ENCODE measurements around the gene SREBF1. TPM values are rescaled to one million over a fixed set of nuclear protein-coding genes. Genes with fewer than 3 reads are reported as not detected.

Gene SREBF1
- polyA plus RNA-seq, 1 donor: 79.1 TPM

- Histone ChIP-seq H3K27me3 (ENCODE audit: control insufficient read depth, insufficient read depth, low read length) (no peaks in the 10 kb centered on the region), H3K9me3 (ENCODE audit: control insufficient read depth, low read depth, low read length) (peaks cover 4% of the 10 kb centered on the region), H3K27ac (ENCODE audit: low read length) (peak overlapping the region; percentile 96), H3K4me3 (ENCODE audit: low read length) (no peak overlapping the region), H3K36me3 (ENCODE audit: control insufficient read depth, insufficient read depth, low read length) (peaks cover 6% of the 10 kb centered on the region), H3K4me1 (ENCODE audit: control insufficient read depth, insufficient read depth, low read length) (peaks cover 39% of the 10 kb centered on the region)
- WGBS (ENCODE audit: insufficient coverage, low lambda C conversion rate): no CpG with 5 or more reads among the region's 1 CpG
- DNase-seq: no peak
Measured at GRCh38 chr17:17841601-17842025, 4.8 kb upstream of the SREBF1 start.

DNA sequence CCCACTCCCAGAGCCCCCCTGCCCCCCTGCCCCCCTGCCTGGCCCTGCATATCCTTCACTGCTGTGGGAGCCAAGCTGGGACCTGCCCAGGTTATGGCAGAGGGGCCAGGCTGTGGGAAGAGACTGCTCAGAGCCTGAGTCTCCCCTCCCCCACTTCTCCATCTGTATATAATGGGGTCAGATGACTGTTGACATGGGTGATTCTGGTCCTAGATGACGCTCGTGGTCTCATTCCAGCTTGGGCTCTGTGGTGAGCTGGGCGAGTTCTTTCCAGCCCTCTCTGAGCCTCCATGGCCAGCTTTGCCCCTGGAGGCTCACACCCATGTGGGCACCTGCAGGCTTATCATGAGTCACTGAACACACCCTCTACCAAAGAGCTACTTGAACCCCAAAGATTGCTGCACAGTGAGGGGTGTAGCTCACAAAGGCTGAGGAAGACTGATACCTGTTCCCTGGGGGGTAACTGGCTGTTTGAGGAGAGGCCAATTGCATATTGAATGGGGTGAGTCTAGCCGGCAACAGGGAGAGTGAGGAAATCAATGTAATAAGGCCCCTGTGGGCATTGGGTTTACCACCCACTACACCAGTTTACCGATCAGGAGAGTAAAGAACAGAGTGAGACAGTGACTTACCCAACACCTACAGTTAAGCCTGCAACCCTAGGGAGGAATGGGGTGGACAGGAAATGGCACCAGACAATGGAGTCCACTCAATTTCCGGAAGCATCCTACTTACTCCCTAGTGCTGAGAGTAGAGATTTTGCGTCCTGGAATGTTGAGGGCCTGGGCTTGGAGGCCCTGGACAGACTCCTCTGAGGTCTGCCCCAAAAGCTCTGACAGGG, 4.2 kb upstream of the SREBF1 start:
- Histone ChIP-seq H3K9me3 (ENCODE audit: control insufficient read depth, low read depth, low read length) (peaks cover 4% of the 10 kb centered on the region), H3K4me1 (ENCODE audit: control insufficient read depth, insufficient read depth, low read length) (peaks cover 40% of the 10 kb centered on the region), H3K27ac (ENCODE audit: low read length) (peak overlapping the region; percentile 96), H3K27me3 (ENCODE audit: control insufficient read depth, insufficient read depth, low read length) (no peaks in the 10 kb centered on the region), H3K36me3 (ENCODE audit: control insufficient read depth, insufficient read depth, low read length) (peaks cover under 1% of the 10 kb centered on the region), H3K4me3 (ENCODE audit: low read length) (peak overlapping the region; percentile 51)
- DNase-seq: peak in 1 of 2 donors; percentile 58
- WGBS (ENCODE audit: insufficient coverage, low lambda C conversion rate): no CpG with 5 or more reads among the region's 7 CpGs

DNA sequence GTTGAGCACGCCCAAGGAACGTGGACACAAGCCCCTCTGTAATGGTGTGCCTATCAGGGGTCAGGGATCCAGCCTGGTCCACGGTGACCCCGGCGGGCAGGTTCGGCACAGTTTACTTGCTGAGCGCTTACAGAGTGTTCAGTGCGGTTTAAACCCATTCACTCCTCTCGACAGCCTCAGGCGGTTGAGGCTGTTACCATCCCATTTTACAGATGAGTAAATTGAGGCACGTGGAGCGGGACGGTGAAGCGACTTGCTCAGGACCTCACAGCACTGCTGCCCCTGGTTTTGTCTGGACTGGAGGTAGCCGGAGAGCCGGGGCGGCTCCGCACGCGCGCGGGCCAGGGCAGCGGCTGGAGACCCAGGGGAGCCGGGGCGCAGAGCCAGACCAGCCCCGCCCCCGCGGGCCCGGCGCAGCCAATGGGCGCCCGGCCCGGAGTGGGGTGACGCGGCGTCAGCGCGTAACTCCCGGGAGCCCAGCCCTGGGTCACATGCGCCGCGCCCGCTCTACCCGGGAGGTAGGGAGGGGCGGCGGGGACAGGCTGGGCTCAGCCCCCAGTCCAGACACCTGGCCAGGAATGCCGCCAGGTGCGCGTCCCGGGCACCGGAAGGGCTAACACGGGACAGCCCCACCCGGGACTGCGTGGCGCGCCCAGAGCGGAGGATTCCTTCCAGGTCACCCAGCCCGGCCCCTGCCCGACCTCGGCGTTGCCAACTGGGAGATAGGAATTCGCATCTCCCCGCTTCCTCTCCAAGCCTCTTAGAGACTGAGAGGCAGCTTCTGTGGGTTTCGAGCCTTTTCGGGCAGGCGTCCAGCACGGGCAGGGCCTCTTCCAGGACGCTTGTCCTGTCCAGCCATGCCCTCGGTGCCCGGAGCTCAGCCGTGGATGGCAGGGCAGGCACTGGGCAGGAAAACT, 3.3 kb upstream of the SREBF1 start:
- H3K4me3 ChIP-seq (ENCODE audit: low read length): peak overlapping the region; percentile 51
- WGBS (ENCODE audit: insufficient coverage, low lambda C conversion rate): 0% methylated on average over 2 of the region's 71 CpGs

DNA sequence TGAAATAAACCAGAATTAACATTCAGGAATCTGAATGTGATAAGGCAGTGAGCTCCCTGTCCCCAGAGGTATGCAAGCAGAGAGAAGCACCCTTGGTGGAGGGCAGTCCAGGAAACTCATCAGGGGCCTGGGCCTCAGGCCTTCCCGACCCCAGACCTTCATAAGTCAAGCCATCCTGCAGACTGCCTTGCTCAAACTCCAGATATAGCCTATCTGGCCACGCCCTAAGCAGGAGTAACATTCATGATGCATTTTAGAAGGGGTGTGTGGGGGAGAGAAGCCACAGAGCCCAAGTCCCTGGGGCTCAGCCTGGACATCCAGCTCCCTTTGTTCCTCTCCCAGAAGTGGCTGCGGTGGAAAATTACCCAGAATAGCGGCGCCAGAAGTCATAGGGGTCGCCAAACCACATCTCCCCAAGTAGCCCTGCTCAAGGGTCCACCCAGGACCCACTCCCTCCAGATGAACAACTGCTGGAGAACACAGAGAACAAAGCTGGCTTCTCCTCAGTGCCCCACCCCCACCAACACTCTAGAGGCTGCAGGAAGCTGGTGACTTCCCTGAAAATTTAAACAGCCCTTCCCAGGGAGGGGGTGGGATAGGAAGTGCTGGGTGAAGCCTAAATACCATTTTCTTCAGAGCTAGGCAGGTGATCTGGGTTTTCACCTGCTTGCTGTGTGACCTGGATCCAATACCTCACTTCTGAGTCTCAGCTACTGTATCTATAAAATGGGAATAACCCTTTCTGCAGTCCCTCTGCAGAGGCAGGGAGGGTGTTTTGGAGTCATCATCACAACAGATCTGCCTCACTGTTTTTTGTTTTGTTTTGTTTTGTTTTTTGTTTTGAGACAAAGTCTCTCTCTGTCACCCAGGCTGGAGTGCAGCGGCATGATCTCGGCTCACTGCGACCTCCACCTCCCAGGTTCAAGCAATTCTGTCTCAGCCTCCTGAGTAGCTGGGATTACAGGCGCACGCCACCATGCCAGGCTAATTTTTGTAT, 1.5 kb upstream of the SREBF1 start:
- no peaks in the 10 kb centered on the region for H3K27me3 ChIP-seq (ENCODE audit: control insufficient read depth, insufficient read depth, low read length)
- no peak overlapping the region for H3K4me3 ChIP-seq (ENCODE audit: low read length)
- DNase-seq: peak in 1 of 2 donors; percentile 75
- H3K9me3 ChIP-seq (ENCODE audit: control insufficient read depth, low read depth, low read length): peaks cover 4% of the 10 kb centered on the region
- peaks cover 56% of the 10 kb centered on the region for H3K4me1 ChIP-seq (ENCODE audit: control insufficient read depth, insufficient read depth, low read length)
- H3K36me3 ChIP-seq (ENCODE audit: control insufficient read depth, insufficient read depth, low read length): no peaks in the 10 kb centered on the region
- peak overlapping the region; percentile 98 for H3K27ac ChIP-seq (ENCODE audit: low read length)
- WGBS (ENCODE audit: insufficient coverage, low lambda C conversion rate): no CpG with 5 or more reads among the region's 11 CpGs

More for the DNA sequence above, 3.3 kb upstream of the SREBF1 start:
- Histone ChIP-seq H3K27ac (ENCODE audit: low read length) (peak overlapping the region; percentile 96), H3K4me1 (ENCODE audit: control insufficient read depth, insufficient read depth, low read length) (peaks cover 49% of the 10 kb centered on the region), H3K36me3 (ENCODE audit: control insufficient read depth, insufficient read depth, low read length) (no peaks in the 10 kb centered on the region), H3K27me3 (ENCODE audit: control insufficient read depth, insufficient read depth, low read length) (no peaks in the 10 kb centered on the region), H3K9me3 (ENCODE audit: control insufficient read depth, low read depth, low read length) (peaks cover 4% of the 10 kb centered on the region)
- peak; percentile 97 to 98 for DNase-seq

GRCh38 chr17:17837380-17837821, 615 bp upstream of the SREBF1 start:
- H3K4me3 ChIP-seq (ENCODE audit: low read length): peak overlapping the region; percentile 94
- DNase-seq: peak in 1 of 2 donors; percentile 61
- H3K27ac ChIP-seq (ENCODE audit: low read length): peak overlapping the region; percentile 98
- H3K9me3 ChIP-seq (ENCODE audit: control insufficient read depth, low read depth, low read length): peaks cover 4% of the 10 kb centered on the region
- H3K4me1 ChIP-seq (ENCODE audit: control insufficient read depth, insufficient read depth, low read length): peaks cover 57% of the 10 kb centered on the region
- H3K36me3 ChIP-seq (ENCODE audit: control insufficient read depth, insufficient read depth, low read length): no peaks in the 10 kb centered on the region
- H3K27me3 ChIP-seq (ENCODE audit: control insufficient read depth, insufficient read depth, low read length): no peaks in the 10 kb centered on the region
- no CpG with 5 or more reads among the region's 3 CpGs for WGBS (ENCODE audit: insufficient coverage, low lambda C conversion rate)

GRCh38 chr17:17836250-17836817, 452 bp downstream of the SREBF1 start:
- no CpG with 5 or more reads among the region's 69 CpGs for WGBS (ENCODE audit: insufficient coverage, low lambda C conversion rate)
- Histone ChIP-seq H3K27ac (ENCODE audit: low read length) (peak overlapping the region; percentile 98), H3K27me3 (ENCODE audit: control insufficient read depth, insufficient read depth, low read length) (no peaks in the 10 kb centered on the region), H3K4me1 (ENCODE audit: control insufficient read depth, insufficient read depth, low read length) (peaks cover 66% of the 10 kb centered on the region), H3K9me3 (ENCODE audit: control insufficient read depth, low read depth, low read length) (peaks cover 4% of the 10 kb centered on the region), H3K36me3 (ENCODE audit: control insufficient read depth, insufficient read depth, low read length) (peaks cover 10% of the 10 kb centered on the region), H3K4me3 (ENCODE audit: low read length) (peak overlapping the region; percentile 94)
- peak; percentile 98 for DNase-seq

DNA sequence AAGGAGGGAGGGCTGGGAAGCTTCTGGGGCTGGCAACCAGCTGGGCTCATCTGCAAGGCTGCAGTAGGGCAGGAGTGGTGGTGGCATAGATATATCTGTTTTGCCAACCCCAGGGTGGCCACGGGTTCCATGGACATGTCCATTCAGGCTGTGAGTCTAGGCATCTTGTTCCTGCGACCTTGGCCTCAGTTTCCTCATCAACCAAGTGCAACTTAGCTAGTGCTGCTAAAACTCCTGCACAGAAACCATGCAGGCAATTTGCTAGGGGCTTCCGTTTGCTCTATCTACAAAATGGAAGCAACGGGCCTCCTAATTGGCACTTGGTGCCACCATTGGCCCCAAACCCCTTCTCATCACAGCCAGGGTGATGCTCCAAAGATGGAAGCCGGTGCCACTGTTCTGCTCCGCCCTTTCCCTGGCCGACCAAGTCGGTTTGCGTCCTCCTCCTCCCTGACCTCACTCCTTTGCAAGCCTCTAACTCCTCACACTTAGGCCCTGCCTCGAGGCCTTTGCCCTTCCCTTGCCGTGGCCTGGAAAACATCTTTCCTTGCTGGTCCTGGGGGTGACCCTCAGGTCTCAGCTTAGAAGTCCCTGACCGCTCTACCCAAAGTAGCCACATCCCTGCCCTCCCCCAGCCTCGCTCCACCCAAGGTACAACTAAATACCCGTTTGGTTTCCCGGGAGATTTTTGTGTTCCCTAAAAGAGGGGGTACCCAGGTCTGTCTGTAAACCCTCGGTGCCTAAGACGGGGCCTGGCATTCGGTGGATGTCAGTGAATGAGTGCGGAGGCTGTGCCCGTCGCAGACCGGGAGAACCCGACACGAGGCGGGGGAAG, 1.2 kb downstream of the SREBF1 start:
- Histone ChIP-seq H3K27me3 (ENCODE audit: control insufficient read depth, insufficient read depth, low read length) (no peaks in the 10 kb centered on the region), H3K36me3 (ENCODE audit: control insufficient read depth, insufficient read depth, low read length) (peaks cover 13% of the 10 kb centered on the region), H3K4me1 (ENCODE audit: control insufficient read depth, insufficient read depth, low read length) (peaks cover 65% of the 10 kb centered on the region), H3K9me3 (ENCODE audit: control insufficient read depth, low read depth, low read length) (peaks cover 4% of the 10 kb centered on the region), H3K27ac (ENCODE audit: low read length) (peak overlapping the region; percentile 98), H3K4me3 (ENCODE audit: low read length) (peak overlapping the region; percentile 94)
- peak in 1 of 2 donors; percentile 46 for DNase-seq
- WGBS (ENCODE audit: insufficient coverage, low lambda C conversion rate): no CpG with 5 or more reads among the region's 25 CpGs

- Histone ChIP-seq H3K36me3 (ENCODE audit: control insufficient read depth, insufficient read depth, low read length) (peaks cover 13% of the 10 kb centered on the region), H3K9me3 (ENCODE audit: control insufficient read depth, low read depth, low read length) (peaks cover 4% of the 10 kb centered on the region), H3K4me3 (ENCODE audit: low read length) (no peak overlapping the region), H3K27me3 (ENCODE audit: control insufficient read depth, insufficient read depth, low read length) (no peaks in the 10 kb centered on the region), H3K4me1 (ENCODE audit: control insufficient read depth, insufficient read depth, low read length) (peaks cover 66% of the 10 kb centered on the region), H3K27ac (ENCODE audit: low read length) (no peak overlapping the region)
- DNase-seq: no peak
- WGBS (ENCODE audit: insufficient coverage, low lambda C conversion rate): no CpG with 5 or more reads among the region's 4 CpGs
Measured at GRCh38 chr17:17834974-17835373, 1.8 kb downstream of the SREBF1 start.

All from large intestine (tissue), 3 donors.